ENCODE data around the gene PDXK. TPM values are rescaled to one million over a fixed set of nuclear protein-coding genes. Genes with fewer than 3 reads are reported as not detected.

The PDXK gene
- total and polyA plus RNA-seq, 3 donors from 2014 or later: 277 to 871 (median 327) TPM

DNA sequence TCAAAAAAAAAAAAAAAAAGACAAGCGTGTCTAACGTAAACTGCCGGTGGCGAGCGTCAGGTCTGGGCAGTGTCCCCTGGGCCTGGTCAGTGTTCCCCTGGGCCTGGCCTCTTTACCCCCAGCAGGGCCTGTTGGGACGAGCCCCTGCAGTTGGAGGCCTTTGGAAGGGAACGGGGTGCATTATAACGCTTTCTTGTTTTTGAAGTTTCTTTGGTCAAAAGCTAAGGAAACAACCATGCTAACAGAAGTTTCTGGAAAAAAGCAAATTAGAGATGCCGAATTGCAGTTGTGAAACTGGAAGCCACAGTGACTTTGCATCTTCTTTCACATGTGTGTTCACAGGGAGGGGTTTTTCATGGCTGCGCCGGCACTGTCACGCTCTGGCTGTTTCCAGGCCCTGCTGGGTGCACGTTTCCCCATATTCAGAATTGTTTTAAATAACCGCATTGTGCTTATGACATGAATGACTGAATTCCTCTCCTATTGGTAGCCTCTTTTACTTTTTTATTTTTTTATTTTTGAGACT, 86.4 kb downstream of the PDXK start:
- no peak overlapping the region for H3K27ac ChIP-seq
- no peaks in the 10 kb centered on the region for H3K9me3 ChIP-seq
- H3K4me3 ChIP-seq: no peak overlapping the region
- no peaks in the 10 kb centered on the region for H3K4me1 ChIP-seq
- intact Hi-C loops (cut with DNase I; ENCODE audit: low total_unique reads): no loop called here
- WGBS, 2 donors: 88 to 97% methylated on average over 14 of the region's 14 CpGs
- no peak for DNase-seq
- no peaks in the 10 kb centered on the region for H3K27me3 ChIP-seq
- TF ChIP-seq, protein P1, sequence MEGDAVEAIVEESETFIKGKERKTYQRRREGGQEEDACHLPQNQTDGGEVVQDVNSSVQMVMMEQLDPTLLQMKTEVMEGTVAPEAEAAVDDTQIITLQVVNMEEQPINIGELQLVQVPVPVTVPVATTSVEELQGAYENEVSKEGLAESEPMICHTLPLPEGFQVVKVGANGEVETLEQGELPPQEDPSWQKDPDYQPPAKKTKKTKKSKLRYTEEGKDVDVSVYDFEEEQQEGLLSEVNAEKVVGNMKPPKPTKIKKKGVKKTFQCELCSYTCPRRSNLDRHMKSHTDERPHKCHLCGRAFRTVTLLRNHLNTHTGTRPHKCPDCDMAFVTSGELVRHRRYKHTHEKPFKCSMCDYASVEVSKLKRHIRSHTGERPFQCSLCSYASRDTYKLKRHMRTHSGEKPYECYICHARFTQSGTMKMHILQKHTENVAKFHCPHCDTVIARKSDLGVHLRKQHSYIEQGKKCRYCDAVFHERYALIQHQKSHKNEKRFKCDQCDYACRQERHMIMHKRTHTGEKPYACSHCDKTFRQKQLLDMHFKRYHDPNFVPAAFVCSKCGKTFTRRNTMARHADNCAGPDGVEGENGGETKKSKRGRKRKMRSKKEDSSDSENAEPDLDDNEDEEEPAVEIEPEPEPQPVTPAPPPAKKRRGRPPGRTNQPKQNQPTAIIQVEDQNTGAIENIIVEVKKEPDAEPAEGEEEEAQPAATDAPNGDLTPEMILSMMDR (IDR thresholded peaks at IDR 0.05): no peak
- TF ChIP-seq POLR2A (IDR thresholded peaks at IDR 0.05): no peak
- no peaks in the 10 kb centered on the region for H3K36me3 ChIP-seq (ENCODE audit: low read depth, missing control alignments)

DNA sequence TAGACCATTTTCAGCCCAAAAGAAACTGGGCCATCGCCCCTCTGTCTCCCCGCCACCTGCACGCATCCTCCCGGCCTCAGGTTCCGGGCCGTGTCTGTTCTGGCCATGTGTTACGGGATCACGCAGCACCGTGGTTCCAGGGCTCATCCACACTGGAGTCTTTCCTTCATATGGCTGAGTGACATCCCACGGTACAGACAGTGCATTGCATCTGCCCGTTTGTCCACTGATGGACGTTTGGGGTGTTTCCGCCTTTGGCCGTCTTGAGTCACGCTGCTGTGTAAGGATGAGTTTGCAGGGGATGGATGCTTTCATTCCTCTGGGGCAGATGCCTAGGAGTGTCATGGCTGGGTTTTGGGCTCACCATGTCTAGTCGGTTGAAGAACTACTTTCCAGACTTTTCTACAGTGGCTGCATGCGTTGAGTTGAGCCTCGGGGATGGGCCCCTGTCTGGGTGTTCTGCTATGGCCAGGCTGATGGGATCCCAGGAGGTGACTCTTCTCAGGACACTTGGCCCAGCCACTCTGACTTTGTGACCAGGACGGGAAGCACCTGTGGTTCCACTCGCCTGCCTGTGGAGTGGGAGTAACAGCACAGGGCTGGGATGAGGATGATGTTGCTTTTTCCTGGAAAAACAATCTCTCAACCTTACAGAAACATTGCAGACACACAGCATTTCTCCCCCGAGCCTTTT, 87.2 kb downstream of the PDXK start:
- DNase-seq: no peak
- Histone ChIP-seq H3K9me3 (no peaks in the 10 kb centered on the region), H3K4me3 (no peak overlapping the region), H3K4me1 (peaks cover 6% of the 10 kb centered on the region), H3K27me3 (no peaks in the 10 kb centered on the region), H3K36me3 (ENCODE audit: low read depth, missing control alignments) (no peaks in the 10 kb centered on the region), H3K27ac (no peak overlapping the region)
- intact Hi-C loops (cut with DNase I; ENCODE audit: low total_unique reads): no loop called here
- TF ChIP-seq POLR2A (IDR thresholded peaks at IDR 0.05): no peak
- TF ChIP-seq, protein P1 (IDR thresholded peaks at IDR 0.05): no peak
- WGBS, 2 donors: 88 to 92% methylated on average over 20 to 21 of the region's 21 CpGs

DNA sequence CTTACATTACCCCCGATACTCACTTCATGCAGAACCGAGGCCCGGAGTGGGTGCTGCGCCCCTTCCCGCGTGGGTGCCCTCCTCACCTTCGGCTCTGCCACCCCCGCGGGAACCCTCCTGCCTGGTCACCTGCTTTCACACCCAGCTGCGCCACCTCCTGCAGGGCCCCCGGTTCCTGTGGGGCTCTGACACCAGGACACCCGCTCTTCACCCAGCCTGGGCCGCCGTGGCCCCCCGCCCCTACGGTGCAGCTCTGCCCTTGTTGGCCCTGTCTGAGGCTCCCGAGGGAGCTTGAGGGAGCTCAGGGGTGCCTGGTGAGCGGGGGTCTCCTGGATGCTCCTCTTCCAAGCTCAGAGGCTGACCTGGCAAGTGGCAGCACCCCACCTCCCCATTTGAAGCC, 89.4 kb downstream of the PDXK start:
- H3K4me3 ChIP-seq: no peak overlapping the region
- no peak for DNase-seq
- no peak overlapping the region for H3K27ac ChIP-seq
- H3K4me1 ChIP-seq: peaks cover 6% of the 10 kb centered on the region
- no peaks in the 10 kb centered on the region for H3K36me3 ChIP-seq (ENCODE audit: low read depth, missing control alignments)
- 87 to 90% methylated on average over 11 to 18 of the region's 18 CpGs for WGBS, 2 donors
- TF ChIP-seq, protein P1 (IDR thresholded peaks at IDR 0.05): no peak
- TF ChIP-seq POLR2A (IDR thresholded peaks at IDR 0.05): no peak
- intact Hi-C loops (cut with DNase I; ENCODE audit: low total_unique reads): no loop called here
- no peaks in the 10 kb centered on the region for H3K27me3 ChIP-seq
- H3K9me3 ChIP-seq: no peaks in the 10 kb centered on the region

DNA sequence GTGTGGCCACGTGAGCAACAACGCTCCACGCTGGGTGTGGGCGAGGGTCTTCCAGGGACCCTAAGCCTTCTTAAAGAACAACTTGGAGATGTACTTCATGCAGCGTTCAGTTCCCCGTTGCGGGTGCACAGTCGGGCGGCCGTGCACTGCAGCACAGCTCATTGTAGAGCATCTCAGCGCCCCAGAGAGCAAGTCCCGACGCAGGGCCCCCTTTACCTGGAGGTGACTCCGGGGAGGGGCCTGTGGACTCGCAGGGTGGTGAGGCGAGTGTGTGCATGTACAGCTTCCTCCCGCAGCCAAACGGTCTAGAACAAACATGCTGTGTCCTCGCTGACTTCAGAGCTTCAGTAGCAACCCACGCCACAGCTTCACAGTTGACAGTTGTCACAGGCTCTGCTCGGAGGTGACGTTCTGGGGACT, 89.9 kb downstream of the PDXK start:
- TF ChIP-seq, protein P1 (IDR thresholded peaks at IDR 0.05): no peak
- TF ChIP-seq POLR2A (IDR thresholded peaks at IDR 0.05): no peak
- Histone ChIP-seq H3K36me3 (ENCODE audit: low read depth, missing control alignments) (no peaks in the 10 kb centered on the region), H3K4me1 (peaks cover 6% of the 10 kb centered on the region), H3K27ac (no peak overlapping the region), H3K9me3 (no peaks in the 10 kb centered on the region), H3K27me3 (no peaks in the 10 kb centered on the region), H3K4me3 (no peak overlapping the region)
- intact Hi-C loops (cut with DNase I; ENCODE audit: low total_unique reads): no loop called here
- DNase-seq: no peak
- WGBS, 2 donors: 60 to 87% methylated on average over 1 to 22 of the region's 22 CpGs

DNA sequence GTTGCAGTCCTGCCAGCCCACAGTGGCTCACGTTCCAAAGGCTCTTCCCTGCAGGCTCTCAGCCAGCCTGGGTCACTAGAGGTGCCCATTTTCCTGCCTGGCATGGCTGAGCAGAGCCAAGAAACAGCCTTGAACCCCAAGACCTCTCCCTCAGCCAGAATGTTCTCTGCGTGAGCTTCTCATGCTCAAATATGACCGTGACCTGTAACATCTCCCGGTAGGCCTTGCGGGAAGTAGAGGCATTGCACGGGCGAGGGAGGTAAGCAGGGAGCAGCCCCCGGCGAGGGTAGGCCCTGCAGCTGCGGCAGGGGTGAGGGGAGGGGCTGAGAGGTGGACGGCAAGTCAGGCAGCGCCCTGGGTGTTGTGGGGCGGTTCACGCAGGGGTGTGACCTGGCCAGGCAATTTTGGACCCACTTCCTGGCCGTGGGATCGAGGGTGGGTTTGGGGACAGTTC, 90.4 kb downstream of the PDXK start:
- no peaks in the 10 kb centered on the region for H3K36me3 ChIP-seq (ENCODE audit: low read depth, missing control alignments)
- H3K4me1 ChIP-seq: peaks cover 6% of the 10 kb centered on the region
- intact Hi-C loops (cut with DNase I; ENCODE audit: low total_unique reads): no loop called here
- no peak overlapping the region for H3K27ac ChIP-seq
- WGBS, 2 donors: 61 to 67% methylated on average over 10 to 16 of the region's 16 CpGs
- TF ChIP-seq POLR2A (IDR thresholded peaks at IDR 0.05): no peak
- TF ChIP-seq, protein P1 (IDR thresholded peaks at IDR 0.05): no peak
- H3K27me3 ChIP-seq: no peaks in the 10 kb centered on the region
- no peaks in the 10 kb centered on the region for H3K9me3 ChIP-seq
- no peak for DNase-seq
- no peak overlapping the region for H3K4me3 ChIP-seq

Data from testis (tissue), 3 donors.